HG02678 (cell line): ENCODE measurements around the gene LRP2.
"Not testable (repeated sequence)": the region's sequence is repeated elsewhere in the genome, so short reads cannot be mapped to it uniquely, and the experiment has no call there.

ENCODE experiments used
- ATAC-seq: cut with Tn5 transposase; IDR thresholded peaks from one replicate; pipeline ENCODE4 v1.9.1; 2021; ENCODE audit warnings: mild to moderate bottlenecking, moderate library complexity; ENCODE audit not compliant: unreplicated experiment

LRP2 gene

DNA sequence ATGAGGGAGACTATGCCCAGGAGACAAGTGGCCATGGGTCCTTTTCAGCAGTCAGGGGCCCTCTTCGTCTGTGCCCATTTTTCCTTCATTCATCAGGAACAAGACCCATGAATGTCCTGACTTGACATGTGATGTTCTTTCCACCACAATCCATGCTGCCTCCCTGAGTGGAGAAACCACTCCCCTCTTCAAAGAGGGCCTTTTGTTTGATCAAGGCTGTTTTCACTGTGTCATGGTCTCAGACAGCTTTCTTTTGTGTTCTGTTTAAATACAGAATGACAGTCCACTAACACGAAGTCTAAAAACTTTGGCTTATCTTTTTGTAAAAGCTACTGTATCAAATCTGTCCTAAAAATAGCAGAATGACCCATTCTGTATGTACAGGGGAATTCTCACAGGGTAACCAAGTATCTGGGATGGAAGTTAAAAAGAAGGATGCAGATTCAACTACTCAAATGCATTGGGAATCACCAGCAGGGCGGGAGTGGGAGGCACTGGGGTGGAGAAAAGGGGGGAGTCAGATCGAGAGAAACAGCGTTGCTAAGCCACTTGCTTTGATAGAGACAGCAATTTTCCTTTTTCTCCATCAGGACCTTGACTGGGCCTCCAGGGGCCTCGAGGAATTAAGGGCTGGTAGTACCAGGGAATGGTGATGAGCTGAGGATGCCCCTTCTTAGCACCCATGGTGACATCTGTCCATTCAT is 13.9 kb downstream of the LRP2 start:
- ATAC-seq: no peak

DNA sequence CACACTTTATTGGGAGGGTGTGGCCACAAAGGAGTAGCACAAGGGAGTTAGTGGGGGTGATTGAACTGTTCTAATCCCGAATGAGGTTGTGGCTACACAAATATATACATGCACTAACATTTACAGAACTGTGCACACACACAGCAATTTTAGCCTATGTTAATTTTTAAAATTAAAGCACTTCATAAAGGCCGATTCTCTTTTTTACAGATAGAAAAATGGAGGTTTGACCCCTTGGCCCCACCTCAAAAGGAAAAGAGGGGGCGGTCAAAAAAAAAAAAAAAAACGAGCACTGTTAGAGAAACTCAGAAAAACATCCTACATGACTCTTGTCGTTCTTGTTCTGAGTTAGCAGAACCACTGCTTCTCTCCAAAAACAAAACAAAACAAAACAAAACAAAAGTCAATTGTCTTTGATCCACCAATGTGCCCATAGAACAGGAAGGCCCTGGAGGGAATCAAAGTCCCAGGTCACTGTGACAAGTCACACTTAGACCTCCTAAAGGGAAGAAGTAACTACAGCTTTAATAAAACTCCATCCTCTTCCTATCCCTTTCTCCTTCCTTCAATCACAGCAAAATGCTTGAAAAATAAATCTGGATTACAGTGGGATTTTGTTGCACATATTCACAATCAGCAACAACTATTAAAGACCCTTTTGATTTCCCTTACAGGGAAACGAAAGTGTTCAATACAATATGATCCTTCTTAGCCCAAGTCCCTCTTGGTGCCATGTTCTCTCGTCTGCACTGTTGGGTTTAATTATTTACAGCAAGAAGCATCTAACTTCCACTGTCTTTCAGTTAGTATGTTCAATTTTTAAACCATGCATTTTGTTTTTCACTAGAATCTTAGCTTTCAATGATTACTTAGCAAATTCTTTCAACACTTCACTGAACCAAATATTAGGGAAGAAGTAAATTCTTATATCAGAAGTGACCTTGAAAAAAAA is 16.6 kb downstream of the LRP2 start:
- no peak for ATAC-seq

DNA sequence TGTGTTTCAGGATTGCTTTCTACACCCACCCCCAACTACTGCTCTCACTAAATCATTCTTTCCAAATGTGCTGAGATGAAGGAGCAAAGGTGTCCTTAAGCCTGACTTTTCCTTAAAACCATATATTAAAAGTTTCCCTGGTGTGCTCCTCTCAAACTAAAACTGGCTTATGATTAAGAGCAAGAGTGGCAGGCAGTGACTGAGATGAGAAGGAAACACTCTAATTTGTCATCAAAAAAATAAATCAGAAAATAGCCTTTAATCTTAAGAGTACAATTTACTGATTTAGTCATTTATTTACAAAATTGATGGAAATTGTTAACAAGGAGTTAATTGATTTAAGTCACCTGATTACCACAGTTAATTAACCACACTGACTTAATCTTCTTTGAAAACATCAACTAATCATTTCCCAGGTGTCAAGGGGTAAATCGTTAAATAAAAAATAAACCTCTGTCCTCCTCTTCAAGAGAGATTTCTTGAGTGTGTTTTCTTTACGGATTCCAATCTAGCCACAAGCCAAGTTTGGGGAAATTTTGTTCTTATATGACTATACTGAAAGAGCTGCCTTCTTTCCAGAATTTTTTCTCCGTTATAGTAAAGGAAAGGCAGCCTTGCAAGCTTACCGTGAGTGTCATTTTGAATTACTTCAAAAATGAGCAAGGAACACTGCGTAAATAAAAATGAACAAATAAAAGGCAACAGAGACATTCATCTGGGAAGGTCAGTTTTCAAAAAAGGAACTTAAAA is 17.4 kb downstream of the LRP2 start:
- no peak for ATAC-seq

DNA sequence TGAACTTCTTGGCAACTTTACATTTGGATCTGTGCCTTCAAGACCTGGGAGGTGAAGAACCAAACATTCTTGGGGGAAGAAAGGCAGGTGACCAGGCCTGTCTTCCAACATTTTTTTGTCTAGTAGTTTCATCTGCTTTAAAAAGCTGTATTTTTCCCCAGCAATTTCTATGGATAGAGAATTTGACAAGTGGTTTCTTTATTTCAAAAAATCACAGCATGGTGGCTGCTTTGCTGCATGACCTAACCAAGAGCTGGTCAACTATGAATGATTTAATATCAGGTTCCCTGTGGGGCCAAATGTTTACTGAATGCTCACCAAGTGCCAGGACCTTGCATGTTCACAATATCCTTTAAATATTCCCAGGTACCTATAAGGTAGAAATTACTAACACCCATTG is 19.1 kb downstream of the LRP2 start:
- no peak for ATAC-seq

DNA sequence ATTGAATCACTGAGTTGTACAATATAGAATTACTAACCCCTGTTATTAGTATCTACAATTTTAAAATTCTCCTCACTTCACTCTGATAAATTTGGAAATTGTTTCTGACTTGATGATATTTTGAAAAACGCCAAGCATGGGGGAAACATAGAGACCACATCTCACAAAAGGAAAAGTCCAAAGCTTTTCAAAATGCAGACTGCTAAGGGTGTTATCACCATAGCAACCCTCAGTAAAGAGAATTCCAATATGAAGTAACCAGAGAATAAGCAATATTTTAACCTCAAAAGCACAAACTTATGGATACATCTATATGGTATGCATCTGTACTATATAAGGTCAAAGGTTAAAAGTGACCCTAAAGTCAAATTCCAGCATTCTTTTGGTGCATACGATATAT is 22.7 kb downstream of the LRP2 start:
- no peak for ATAC-seq

DNA sequence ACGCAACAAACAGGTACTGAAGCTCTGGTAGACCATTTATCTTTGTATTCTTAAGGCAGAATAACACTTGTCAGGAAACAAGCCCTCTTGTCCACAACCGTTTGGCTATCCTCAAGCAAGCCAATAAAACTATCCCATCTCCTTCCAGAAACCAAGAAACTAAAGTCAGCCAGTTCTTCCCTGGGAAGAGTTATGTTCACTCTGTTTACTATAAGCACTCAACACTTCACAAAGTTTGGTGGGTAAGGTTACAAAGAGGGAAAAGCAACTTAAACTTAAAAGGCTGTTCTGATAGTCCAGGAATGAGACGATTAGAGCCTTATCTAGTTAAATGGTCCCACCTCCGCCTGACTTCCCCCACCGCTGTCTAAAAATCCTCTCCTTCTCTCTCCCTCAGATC is 25.6 kb downstream of the LRP2 start:
- no peak for ATAC-seq

DNA sequence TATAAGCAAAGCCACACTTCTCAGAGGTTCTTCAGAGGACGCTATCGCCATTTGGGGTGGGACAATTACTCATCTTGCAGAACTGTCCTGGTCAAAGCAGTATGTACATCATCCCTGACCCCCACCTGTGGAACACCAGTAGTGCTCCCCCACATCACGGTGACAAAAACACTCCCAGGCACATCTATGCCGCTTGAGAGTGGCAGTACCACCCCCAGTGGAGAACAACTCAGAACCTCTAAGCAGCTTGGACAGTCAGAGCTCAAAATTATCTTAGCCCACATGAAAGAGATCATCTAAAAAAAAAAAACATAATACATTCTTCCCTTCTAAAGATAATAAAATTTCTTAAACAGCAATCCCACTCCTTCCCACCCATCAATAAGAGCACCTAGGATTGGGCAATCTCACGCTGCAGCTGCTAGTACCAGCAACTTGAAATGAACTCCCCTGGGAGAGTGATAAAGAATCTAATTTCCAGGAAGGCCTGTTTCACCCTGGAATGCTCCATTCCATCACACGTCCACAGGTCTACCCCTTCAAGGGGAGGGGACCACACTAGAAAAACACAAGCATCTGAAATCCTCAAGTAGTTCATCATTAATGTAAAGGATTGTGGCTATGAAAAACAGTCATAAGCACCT is 31.7 kb downstream of the LRP2 start:
- ATAC-seq: no peak

DNA sequence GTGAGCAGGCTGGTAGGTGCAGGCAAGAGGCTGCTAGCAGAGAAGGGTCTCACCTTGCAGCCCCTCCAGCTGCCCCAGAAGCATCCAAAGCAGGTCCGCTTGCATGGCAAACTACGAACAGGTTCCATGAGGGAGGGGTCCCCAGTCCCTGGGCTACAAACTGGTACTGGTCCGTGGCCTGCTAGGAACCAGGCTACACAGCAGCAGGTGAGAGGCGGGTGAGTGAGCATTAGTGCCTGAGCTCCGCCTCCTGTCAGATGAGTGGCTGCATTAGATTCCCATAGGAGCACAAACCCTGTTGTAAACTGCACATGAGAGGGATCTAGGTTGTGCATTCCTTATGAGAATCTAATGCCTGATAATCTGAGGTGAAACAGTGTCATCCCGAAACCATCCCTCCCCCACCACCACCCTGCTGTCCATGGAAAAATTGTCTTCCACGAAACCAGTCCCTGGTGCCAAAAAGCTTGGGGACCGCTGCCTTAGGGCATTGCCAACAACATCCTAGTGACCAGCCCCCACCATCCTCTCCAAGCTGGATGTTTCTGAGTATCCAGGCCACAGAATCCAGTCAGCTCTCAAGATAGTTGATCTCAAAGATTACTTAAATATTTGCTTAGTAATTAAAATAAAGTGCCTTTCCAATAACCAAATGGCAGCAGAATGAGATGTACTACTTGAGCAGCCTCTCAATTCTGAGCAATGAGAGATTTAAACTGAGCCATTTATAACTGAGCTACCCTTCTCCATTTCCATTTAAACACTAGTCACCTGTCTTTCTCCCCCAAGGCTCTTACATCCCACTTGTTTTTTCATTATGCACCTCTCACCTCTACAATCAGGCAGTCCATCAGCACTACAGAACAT is 32.4 kb downstream of the LRP2 start:
- no peak for ATAC-seq

DNA sequence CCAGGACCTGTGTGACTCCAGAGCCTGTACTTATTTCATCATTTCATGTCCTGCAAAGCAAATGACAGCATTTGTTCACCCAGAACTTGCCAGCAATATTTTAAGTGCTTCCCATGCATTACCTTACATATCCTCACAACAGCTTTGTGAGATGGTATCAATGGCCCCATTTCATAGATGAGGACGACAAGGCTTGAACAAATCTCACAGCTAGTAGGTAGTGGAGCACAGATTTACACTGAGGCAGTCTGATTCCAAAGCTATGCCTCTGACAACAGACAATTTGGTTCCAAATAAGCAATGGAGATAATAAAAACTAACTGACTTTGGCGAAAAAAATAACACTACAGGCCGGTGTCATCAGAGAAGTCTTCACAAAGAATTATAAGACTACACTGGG is 33.5 kb downstream of the LRP2 start:
- no peak for ATAC-seq

DNA sequence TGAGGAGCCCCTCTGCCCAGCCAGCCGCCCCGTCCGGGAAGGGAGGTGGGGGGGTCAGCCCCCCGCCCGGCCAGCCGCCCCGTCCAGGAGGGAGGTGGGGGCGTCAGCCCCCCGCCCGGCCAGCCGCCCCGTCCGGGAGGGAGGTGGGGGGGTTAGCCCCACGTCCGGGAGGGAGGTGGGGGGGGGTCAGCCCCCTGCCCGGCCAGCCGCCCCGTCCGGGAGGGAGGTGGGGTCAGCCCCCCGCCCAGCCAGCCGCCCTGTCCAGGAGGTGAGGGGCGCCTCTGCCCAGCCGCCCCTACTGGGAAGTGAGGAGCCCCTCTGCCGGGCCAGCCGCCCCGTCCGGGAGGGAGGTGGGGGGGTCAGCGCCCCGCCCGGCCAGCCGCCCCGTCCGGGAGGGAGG is 34.5 kb downstream of the LRP2 start:
- ATAC-seq: not testable (repeated sequence)

DNA sequence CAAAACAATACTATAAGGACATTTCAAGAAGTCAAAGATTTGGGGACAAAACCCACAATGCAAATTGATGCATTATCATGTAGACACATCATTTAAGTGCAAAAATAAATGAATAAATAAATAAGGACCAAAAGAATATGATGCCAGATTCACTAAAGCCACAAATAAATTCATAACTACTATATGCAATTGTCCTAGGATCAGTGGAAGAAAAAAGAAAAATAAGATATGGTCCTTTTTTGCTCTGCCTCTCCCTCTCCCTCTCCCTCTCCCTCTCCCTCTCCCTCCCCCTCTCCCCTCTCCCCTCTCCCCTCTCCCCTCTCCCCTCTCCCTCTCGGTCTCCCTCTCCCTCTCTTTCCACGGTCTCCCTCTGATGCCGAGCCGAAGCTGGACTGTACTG is 36.4 kb downstream of the LRP2 start:
- ATAC-seq: not testable (repeated sequence)

DNA sequence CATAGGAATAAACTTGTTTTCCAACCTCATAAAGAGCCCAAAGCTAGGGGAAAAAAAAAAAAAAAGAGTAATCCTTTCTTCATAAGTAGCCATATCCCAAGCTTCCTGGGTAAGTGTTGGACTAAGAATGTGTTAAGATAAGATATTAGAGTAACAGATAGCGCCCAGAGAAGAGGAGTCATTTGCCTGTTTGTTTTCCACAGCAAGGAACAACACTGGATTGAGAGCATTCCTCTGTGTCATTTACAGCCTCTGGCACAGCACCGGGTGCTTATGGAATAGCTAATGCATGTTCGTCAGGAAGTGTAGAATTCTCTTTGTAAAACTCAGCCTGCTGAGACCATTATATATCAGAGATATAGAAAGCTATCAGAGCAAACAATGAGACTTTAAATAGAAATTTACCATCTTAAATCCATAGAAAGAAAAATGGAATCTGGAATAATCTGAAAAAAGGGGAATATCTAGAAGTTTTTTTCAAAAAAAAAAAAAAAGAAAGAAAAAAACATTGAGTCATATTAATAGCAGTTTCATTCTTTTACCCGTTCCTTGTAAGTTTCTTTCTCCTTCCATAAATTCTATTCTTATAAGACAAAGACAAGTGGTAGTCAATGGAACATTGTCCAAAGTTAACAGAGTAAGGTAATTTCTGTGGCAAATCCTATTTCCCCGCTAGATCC is 37.6 kb downstream of the LRP2 start:
- ATAC-seq: no peak

DNA sequence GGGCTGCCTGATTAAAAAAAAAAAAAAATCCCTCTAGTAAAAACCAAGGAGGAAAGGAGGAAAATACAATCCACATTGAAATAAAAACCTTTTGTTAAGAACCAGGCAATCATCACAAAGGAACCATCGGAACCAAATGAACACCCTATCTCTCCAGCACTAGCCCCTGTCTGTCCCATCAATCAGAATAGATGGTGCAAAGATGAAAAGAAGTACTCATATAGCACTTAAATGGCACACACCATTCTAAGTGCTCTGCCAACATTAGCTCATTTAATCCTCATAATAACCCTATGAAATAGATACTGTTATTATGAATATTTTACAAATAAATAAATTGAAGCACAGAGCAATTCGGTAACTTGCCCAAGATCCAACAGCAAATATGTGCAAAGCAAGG is 38.5 kb downstream of the LRP2 start:
- ATAC-seq: no peak

DNA sequence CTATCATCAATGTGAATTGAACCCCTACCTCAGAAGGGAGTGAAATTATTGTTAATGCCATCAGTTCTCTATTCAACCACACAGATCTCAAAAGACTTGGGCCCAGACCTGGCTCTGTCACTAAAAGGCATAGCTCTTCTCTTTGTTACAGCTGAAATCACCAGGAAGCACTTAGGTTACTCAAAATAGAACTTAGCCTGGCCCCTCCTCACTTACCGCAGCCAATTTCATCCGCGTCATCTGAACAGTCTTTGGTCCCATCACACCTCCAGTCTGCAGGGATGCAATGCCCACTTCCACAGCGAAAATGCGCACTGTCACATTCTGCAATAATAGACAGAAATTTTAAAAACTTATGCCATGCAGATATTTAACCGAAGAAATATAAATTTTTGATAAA is 41.8 kb downstream of the LRP2 start:
- ATAC-seq: no peak

DNA sequence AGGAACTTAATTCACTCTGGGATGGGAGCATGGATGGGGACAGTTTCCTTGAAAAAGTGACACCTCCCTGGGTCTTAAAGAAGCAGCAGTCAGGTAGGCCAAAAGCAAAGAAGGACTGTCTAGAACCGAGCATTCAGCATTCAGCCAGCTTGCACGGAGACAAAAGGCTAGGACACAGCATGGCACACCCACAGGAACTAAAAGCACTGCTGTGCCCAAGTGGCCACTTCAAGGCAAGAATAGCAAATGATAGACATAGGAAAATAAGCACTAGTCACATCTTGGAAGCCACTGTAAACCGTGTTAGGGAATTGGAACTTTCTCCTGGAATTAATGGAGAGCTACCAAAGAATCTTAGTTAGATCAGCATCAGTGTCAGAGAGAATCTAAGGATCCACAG is 47.0 kb downstream of the LRP2 start:
- no peak for ATAC-seq

DNA sequence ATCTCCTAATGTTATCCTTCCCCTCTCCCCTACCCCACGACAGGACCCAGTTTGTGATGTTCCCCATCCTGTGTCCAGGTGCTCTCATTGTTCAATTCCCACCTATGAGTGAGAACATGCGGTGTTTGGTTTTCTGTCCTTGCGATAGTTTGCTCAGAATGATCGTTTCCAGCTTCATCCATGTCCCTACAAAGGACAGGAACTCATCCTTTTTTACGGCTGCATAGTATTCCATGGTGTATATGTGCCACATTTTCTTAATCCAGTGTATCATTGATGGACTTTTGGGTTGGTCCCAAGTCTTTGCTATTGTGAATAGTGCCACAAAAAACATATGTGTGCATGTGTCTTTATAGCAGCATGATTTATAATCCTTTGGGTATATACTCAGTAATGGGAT is 54.0 kb downstream of the LRP2 start:
- ATAC-seq: not testable (repeated sequence)

DNA sequence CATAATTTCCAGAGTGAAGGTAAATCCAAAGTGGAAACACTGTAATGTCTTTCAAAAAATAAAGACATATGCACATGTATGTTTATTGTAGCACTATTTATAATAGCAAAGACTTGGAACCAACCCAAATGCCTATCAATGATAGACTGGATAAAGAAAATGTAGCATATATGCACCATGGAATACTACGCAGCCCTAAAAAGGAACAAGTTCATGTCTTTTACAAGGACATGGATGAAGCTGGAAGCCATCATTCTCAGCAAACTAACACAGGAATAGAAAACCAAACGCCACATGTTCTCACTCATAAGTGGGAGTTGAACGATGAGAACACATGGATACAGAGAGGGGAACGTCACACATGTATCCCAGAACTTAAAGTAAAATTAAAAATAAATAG is 57.6 kb downstream of the LRP2 start:
- not testable (repeated sequence) for ATAC-seq

DNA sequence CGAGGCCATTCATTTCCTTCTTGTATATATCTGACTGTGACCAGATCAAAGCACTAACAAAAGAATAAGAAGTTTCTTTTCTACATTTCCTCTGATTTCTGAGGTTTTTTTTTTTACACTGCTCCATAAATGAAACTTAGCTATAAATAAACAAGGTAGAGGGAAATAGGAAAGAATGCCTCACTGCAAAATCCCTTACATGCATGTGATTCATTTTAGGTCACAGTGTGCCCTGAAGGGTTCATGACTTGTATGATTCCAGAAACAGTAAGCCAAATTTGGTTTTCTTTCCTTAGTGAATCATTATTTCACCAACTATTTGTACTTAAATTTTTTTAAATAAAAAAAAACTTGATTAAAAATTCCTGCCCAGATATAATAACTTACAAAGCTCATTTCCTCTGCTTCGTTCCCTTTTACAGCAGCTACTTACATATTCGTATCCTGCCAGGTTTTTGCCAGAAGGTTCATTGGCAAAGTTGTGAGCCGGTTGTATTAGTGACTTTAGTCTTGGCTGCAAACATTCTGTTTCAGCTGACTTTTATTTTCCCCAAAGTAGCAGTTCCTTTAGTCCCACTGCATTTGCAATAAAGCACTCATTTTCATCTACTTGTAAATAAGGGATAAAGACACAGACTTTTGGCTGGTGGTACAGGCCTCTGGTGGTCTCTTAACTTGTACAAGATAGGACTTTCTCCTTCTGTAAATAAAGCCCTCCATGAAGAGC is 58.6 kb downstream of the LRP2 start:
- ATAC-seq: no peak

DNA sequence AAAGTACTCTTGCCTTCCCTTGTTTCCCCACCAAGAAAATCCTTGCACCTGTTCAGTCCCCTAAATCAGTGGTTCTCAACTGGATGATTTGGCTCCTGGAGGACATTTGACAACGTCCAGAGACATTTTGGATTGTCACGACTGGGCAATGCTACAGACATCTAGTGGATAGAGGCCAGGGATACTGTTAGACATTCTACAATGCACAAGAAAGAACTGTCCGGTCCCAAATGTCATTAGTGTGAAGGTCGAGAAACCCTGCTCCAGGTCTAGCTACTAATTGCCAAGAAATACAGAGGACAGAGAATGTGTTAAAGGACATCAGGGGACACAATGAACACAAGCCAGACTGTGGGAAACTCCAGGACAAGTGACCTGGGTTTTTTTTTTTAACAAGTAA is 60.0 kb downstream of the LRP2 start:
- no peak for ATAC-seq
